HEK293 (cell line): Measurements from ENCODE around the gene TRIM47.

Experiments used
- GLI4 ChIP-seq: fragments of 450-650 bp; formaldehyde crosslinking; IDR thresholded peaks from 2 replicates; pipeline ENCODE4 v1.5.1; 2016; ENCODE audit warnings: missing biosample characterization, missing genetic modification characterization
- GLIS1 ChIP-seq: fragments of 450-650 bp; formaldehyde crosslinking; IDR thresholded peaks from 2 replicates; pipeline ENCODE4 v1.5.1; 2016; ENCODE audit warnings: missing biosample characterization, missing genetic modification characterization
- KLF9 ChIP-seq: fragments of 450-650 bp; formaldehyde crosslinking; IDR thresholded peaks from 2 replicates; pipeline ENCODE4 v1.5.1; 2016; ENCODE audit warnings: missing biosample characterization, missing genetic modification characterization, low read depth
- MEIS1 ChIP-seq: sonication (generic); formaldehyde crosslinking; IDR thresholded peaks from 2 replicates; pipeline ENCODE4 v1.8.1; 2022; ENCODE audit warnings: missing genetic modification reagents, mild to moderate bottlenecking, borderline replicate concordance
- RBAK ChIP-seq: fragments of 450-650 bp; formaldehyde crosslinking; IDR thresholded peaks from 2 replicates; pipeline ENCODE4 v1.5.1; 2016; ENCODE audit warnings: missing biosample characterization, missing genetic modification characterization
- SP7 ChIP-seq: fragments of 450-650 bp; formaldehyde crosslinking; IDR thresholded peaks from 2 replicates; pipeline ENCODE4 v1.5.1; 2016; ENCODE audit warnings: missing biosample characterization, missing genetic modification characterization
- ZBTB17 ChIP-seq: fragments of 450-650 bp; formaldehyde crosslinking; IDR thresholded peaks from 2 replicates; pipeline ENCODE4 v1.5.1; 2016; ENCODE audit warnings: missing biosample characterization, missing genetic modification characterization
- ZBTB48 ChIP-seq: fragments of 450-650 bp; formaldehyde crosslinking; IDR thresholded peaks from 2 replicates; pipeline ENCODE4 v1.5.1; 2016; ENCODE audit warnings: missing biosample characterization, missing genetic modification characterization
- ZBTB8A ChIP-seq: fragments of 450-650 bp; formaldehyde crosslinking; IDR thresholded peaks from 2 replicates; pipeline ENCODE4 v1.5.1; 2016; ENCODE audit warnings: missing biosample characterization, missing genetic modification characterization
- ZNF157 ChIP-seq: fragments of 450-650 bp; formaldehyde crosslinking; IDR thresholded peaks from 2 replicates; pipeline ENCODE4 v1.5.1; 2016; ENCODE audit warnings: missing biosample characterization, missing genetic modification characterization
- ZNF2 ChIP-seq: fragments of 450-650 bp; formaldehyde crosslinking; IDR thresholded peaks from 2 replicates; pipeline ENCODE4 v1.5.1; 2016; ENCODE audit warnings: missing biosample characterization, missing genetic modification characterization
- ZNF221 ChIP-seq: fragments of 450-650 bp; formaldehyde crosslinking; IDR thresholded peaks from 2 replicates; pipeline ENCODE4 v1.5.1; 2017; ENCODE audit warnings: missing biosample characterization, missing genetic modification characterization, borderline replicate concordance
- ZNF354C ChIP-seq: fragments of 450-650 bp; formaldehyde crosslinking; IDR thresholded peaks from 2 replicates; pipeline ENCODE4 v1.5.1; 2016; ENCODE audit warnings: missing biosample characterization, missing genetic modification characterization, low read depth, borderline replicate concordance
- ZNF423 ChIP-seq: fragments of 450-650 bp; formaldehyde crosslinking; IDR thresholded peaks from 2 replicates; pipeline ENCODE4 v1.5.1; 2016; ENCODE audit warnings: missing biosample characterization, missing genetic modification characterization
- ZNF426 ChIP-seq: fragments of 450-650 bp; formaldehyde crosslinking; IDR thresholded peaks from 2 replicates; pipeline ENCODE4 v1.5.1; 2017; ENCODE audit warnings: missing biosample characterization, missing genetic modification characterization, mild to moderate bottlenecking, inconsistent platforms, moderate library complexity
- ZNF48 ChIP-seq: fragments of 450-650 bp; formaldehyde crosslinking; IDR thresholded peaks from 2 replicates; pipeline ENCODE4 v1.5.1; 2016; ENCODE audit warnings: missing biosample characterization, missing genetic modification characterization
- ZNF549 ChIP-seq: fragments of 450-650 bp; IDR thresholded peaks from 2 replicates; pipeline ENCODE4 v1.5.1; 2018; ENCODE audit warnings: missing biosample characterization, missing genetic modification characterization, mild to moderate bottlenecking, inconsistent platforms, moderate library complexity
- ZNF626 ChIP-seq: fragments of 450-650 bp; sonication (Bioruptor Pico); formaldehyde crosslinking; IDR thresholded peaks from 2 replicates; pipeline ENCODE4 v1.5.1; 2018; ENCODE audit warnings: missing biosample characterization, missing genetic modification characterization, inconsistent platforms
- ZNF707 ChIP-seq: fragments of 450-650 bp; formaldehyde crosslinking; IDR thresholded peaks from 2 replicates; pipeline ENCODE4 v1.5.1; 2016; ENCODE audit warnings: missing biosample characterization, missing genetic modification characterization
- ZNF747 ChIP-seq: fragments of 450-650 bp; formaldehyde crosslinking; IDR thresholded peaks from 2 replicates; pipeline ENCODE4 v1.5.1; 2016; ENCODE audit warnings: missing biosample characterization, missing genetic modification characterization
- ZNF777 ChIP-seq: fragments of 450-650 bp; formaldehyde crosslinking; IDR thresholded peaks from 2 replicates; pipeline ENCODE4 v1.5.1; 2017; ENCODE audit warnings: missing biosample characterization, missing genetic modification characterization, borderline replicate concordance
- ZSCAN23 ChIP-seq: fragments of 450-650 bp; formaldehyde crosslinking; IDR thresholded peaks from 2 replicates; pipeline ENCODE4 v1.5.1; 2016; ENCODE audit warnings: missing biosample characterization, missing genetic modification characterization
- TF ChIP-seq, protein P1 (sequence below): fragments of 450-650 bp; formaldehyde crosslinking; IDR thresholded peaks from 2 replicates; pipeline ENCODE4 v1.5.1; 2016; ENCODE audit warnings: missing biosample characterization, missing genetic modification characterization, low read depth
- TF ChIP-seq, protein P2 (sequence below): fragments of 450-650 bp; formaldehyde crosslinking; IDR thresholded peaks from 2 replicates; pipeline ENCODE4 v1.5.1; 2016; ENCODE audit warnings: missing biosample characterization, missing genetic modification characterization
- TF ChIP-seq, protein P3 (sequence below): fragments of 450-650 bp; formaldehyde crosslinking; IDR thresholded peaks from 2 replicates; pipeline ENCODE4 v1.5.1; 2016; ENCODE audit warnings: missing biosample characterization, missing genetic modification characterization
- TF ChIP-seq, protein P4 (sequence below): fragments of 450-650 bp; formaldehyde crosslinking; IDR thresholded peaks from 2 replicates; pipeline ENCODE4 v1.5.1; 2016; ENCODE audit warnings: missing biosample characterization, missing genetic modification characterization
- TF ChIP-seq, protein P5 (sequence below): fragments of 450-650 bp; formaldehyde crosslinking; IDR thresholded peaks from 2 replicates; pipeline ENCODE4 v1.5.1; 2016; ENCODE audit warnings: missing biosample characterization, missing genetic modification characterization
- TF ChIP-seq, protein P6 (sequence below): fragments of 450-650 bp; formaldehyde crosslinking; IDR thresholded peaks from 2 replicates; pipeline ENCODE4 v1.5.1; 2016; ENCODE audit warnings: missing biosample characterization, missing genetic modification characterization

The TRIM47 gene

DNA sequence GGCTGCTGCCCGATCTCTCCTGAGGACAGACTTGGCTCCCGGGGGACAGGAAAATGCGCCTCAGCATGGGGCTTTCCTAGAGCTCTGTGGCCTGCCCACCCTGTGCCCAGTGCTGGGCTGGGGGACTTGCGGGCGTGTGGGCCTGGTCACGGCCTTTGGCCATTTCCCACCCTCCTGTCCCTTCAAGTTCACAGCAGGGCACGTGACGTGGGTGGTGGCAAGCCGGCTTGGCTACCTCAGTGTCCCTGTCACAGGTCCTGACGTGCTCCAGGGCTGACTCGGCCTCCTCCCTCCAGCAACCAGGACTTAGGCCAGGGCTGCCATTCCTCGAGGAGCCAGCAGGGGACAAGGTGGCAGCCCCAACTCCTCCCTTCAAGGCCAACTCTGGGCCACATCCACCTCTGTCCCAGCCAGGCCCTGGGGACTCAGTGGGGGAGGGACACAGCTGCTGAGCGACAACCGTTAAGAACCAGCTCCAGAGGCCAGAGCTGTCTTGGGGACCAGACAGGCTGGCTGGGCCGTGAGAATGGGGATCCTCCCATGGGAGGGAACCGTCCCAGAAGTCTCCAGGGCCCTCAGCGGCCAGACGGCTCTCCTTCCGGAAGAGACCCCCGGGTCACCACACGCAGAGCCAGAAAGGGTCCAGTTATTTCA, 33.2 kb downstream of the TRIM47 start (continued):
- TF ChIP-seq ZNF48 (tag by site-specific recombination) = no peak
- no peak for TF ChIP-seq ZNF707 (tag by site-specific recombination)
- TF ChIP-seq ZNF426 (tag by site-specific recombination) = no peak
- peak; percentile 61 for TF ChIP-seq ZNF423 (tag by site-specific recombination)
- peak; percentile 38 for TF ChIP-seq ZBTB8A (tag by site-specific recombination)
- TF ChIP-seq ZNF626 (tag by site-specific recombination) = no peak
- TF ChIP-seq, protein P1, sequence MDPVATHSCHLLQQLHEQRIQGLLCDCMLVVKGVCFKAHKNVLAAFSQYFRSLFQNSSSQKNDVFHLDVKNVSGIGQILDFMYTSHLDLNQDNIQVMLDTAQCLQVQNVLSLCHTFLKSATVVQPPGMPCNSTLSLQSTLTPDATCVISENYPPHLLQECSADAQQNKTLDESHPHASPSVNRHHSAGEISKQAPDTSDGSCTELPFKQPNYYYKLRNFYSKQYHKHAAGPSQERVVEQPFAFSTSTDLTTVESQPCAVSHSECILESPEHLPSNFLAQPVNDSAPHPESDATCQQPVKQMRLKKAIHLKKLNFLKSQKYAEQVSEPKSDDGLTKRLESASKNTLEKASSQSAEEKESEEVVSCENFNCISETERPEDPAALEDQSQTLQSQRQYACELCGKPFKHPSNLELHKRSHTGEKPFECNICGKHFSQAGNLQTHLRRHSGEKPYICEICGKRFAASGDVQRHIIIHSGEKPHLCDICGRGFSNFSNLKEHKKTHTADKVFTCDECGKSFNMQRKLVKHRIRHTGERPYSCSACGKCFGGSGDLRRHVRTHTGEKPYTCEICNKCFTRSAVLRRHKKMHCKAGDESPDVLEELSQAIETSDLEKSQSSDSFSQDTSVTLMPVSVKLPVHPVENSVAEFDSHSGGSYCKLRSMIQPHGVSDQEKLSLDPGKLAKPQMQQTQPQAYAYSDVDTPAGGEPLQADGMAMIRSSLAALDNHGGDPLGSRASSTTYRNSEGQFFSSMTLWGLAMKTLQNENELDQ (tag by site-specific recombination) = no peak
- no peak for TF ChIP-seq ZNF221 (tag by site-specific recombination)
- TF ChIP-seq MEIS1 = no peak
- TF ChIP-seq, protein P2, sequence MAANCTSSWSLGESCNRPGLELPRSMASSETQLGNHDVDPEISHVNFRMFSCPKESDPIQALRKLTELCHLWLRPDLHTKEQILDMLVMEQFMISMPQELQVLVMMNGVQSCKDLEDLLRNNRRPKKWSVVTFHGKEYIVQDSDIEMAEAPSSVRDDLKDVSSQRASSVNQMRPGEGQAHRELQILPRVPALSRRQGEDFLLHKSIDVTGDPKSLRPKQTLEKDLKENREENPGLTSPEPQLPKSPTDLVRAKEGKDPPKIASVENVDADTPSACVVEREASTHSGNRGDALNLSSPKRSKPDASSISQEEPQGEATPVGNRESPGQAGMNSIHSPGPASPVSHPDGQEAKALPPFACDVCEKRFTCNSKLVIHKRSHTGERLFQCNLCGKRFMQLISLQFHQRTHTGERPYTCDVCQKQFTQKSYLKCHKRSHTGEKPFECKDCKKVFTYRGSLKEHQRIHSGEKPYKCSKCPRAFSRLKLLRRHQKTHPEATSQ = no peak
- TF ChIP-seq ZNF2 (tag by site-specific recombination) = no peak
- no peak for TF ChIP-seq RBAK (tag by site-specific recombination)
- no peak for TF ChIP-seq ZSCAN23 (tag by site-specific recombination)
- no peak for TF ChIP-seq KLF9
- no peak for TF ChIP-seq ZNF157 (tag by site-specific recombination)
- no peak for TF ChIP-seq ZNF354C
- peak; percentile 91 for TF ChIP-seq GLIS1
- 0 out of 2 replicates have a peak, but pooled peaks have one; percentile 55 for TF ChIP-seq ZBTB17 (tag by site-specific recombination)
- TF ChIP-seq, protein P3, sequence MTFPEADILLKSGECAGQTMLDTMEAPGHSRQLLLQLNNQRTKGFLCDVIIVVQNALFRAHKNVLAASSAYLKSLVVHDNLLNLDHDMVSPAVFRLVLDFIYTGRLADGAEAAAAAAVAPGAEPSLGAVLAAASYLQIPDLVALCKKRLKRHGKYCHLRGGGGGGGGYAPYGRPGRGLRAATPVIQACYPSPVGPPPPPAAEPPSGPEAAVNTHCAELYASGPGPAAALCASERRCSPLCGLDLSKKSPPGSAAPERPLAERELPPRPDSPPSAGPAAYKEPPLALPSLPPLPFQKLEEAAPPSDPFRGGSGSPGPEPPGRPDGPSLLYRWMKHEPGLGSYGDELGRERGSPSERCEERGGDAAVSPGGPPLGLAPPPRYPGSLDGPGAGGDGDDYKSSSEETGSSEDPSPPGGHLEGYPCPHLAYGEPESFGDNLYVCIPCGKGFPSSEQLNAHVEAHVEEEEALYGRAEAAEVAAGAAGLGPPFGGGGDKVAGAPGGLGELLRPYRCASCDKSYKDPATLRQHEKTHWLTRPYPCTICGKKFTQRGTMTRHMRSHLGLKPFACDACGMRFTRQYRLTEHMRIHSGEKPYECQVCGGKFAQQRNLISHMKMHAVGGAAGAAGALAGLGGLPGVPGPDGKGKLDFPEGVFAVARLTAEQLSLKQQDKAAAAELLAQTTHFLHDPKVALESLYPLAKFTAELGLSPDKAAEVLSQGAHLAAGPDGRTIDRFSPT (tag by site-specific recombination) = peak; percentile 38
- TF ChIP-seq, protein P4, sequence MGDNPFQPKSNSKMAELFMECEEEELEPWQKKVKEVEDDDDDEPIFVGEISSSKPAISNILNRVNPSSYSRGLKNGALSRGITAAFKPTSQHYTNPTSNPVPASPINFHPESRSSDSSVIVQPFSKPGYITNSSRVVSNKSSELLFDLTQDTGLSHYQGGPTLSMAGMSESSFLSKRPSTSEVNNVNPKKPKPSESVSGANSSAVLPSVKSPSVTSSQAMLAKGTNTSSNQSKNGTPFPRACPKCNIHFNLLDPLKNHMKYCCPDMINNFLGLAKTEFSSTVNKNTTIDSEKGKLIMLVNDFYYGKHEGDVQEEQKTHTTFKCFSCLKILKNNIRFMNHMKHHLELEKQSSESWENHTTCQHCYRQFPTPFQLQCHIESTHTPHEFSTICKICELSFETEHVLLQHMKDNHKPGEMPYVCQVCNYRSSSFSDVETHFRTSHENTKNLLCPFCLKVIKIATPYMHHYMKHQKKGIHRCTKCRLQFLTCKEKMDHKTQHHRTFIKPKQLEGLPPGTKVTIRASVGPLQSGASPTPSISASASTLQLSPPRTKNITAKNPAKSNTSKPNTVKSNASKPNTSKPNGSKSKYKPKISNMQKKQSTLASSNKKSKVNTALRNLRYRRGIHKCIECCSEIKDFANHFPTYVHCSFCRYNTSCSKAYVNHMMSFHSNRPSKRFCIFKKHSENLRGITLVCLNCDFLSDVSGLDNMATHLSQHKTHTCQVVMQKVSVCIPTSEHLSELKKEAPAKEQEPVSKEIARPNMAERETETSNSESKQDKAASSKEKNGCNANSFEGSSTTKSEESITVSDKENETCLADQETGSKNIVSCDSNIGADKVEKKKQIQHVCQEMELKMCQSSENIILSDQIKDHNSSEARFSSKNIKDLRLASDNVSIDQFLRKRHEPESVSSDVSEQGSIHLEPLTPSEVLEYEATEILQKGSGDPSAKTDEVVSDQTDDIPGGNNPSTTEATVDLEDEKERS = no peak
- TF ChIP-seq ZNF747 (tag by site-specific recombination) = no peak
- peak; percentile 60; the same call in 1 of the 2 replicates for TF ChIP-seq SP7 (tag by site-specific recombination)
- no peak for TF ChIP-seq ZNF549 (tag by site-specific recombination)
- TF ChIP-seq, protein P5, sequence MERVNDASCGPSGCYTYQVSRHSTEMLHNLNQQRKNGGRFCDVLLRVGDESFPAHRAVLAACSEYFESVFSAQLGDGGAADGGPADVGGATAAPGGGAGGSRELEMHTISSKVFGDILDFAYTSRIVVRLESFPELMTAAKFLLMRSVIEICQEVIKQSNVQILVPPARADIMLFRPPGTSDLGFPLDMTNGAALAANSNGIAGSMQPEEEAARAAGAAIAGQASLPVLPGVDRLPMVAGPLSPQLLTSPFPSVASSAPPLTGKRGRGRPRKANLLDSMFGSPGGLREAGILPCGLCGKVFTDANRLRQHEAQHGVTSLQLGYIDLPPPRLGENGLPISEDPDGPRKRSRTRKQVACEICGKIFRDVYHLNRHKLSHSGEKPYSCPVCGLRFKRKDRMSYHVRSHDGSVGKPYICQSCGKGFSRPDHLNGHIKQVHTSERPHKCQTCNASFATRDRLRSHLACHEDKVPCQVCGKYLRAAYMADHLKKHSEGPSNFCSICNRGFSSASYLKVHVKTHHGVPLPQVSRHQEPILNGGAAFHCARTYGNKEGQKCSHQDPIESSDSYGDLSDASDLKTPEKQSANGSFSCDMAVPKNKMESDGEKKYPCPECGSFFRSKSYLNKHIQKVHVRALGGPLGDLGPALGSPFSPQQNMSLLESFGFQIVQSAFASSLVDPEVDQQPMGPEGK = peak; percentile 76
- TF ChIP-seq, protein P6, sequence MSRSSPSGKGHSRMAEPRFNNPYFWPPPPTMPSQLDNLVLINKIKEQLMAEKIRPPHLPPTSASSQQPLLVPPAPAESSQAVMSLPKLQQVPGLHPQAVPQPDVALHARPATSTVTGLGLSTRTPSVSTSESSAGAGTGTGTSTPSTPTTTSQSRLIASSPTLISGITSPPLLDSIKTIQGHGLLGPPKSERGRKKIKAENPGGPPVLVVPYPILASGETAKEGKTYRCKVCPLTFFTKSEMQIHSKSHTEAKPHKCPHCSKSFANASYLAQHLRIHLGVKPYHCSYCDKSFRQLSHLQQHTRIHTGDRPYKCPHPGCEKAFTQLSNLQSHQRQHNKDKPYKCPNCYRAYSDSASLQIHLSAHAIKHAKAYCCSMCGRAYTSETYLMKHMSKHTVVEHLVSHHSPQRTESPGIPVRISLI (tag by site-specific recombination) = no peak
- peak; percentile 58 for TF ChIP-seq ZBTB48 (tag by site-specific recombination)
- no peak for TF ChIP-seq ZNF777
- 0 out of 2 replicates have a peak, but pooled peaks have one; percentile 30 for TF ChIP-seq GLI4 (tag by site-specific recombination)
